DMS114 treated with DMSO at 0.1 percent for 48 hours (cell line): ENCODE measurements around the gene PIP5KL1.

Experiments used
- DNase-seq: peaks from one replicate; lab custom pipeline; 2025; ENCODE audit not compliant: unreplicated experiment; lab: John Stamatoyannopoulos, UW

PIP5KL1 gene

DNA sequence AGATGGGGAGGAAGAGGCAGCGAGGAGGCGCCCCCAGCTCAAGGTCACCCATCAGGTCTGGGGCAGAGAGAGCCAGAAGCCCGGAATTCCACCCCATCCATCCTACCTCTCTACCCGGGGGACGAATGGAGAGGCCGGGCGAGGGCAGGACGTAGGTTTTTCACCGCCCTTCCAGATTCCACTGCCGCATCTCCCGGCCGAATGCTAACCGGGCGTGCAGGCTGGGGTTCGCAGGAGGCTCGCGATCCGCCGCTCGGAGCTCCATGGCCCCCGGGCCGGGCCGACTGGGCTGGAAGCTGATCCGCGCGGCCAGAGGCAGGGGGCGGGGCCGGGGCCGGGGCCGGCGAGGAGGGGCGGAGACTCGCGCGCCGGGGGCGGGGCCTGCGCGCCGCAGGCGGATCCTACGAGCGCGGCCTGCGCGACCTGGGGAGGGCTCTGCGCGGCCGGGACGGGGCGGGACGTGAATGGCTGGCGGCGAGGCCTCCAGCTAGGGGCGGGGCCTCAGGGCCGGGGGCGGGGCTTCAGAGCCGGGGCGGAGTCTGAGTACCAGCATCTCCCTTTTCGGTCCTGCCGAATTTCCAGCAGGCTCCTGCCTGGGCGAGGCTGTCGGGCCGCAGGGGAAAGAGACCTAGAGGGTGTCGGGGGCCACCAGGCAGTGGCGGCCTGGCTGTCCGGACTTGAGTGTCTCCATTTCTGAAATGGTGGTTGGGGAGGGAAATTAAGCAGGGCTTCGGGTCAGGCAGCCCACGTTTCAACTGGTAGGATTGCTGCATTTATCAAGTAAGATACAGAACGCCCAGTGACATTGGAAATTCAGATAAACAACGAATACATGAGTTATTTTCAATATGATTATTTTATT is 13.6 kb downstream of the PIP5KL1 start, which contains the start of gene ST6GALNAC4:
Gene ST6GALNAC4, minus strand, starts transcription at position 322 of the 862 bp plus-strand sequence. CDS start 622 bp downstream, outside the sequence.
- peak; percentile 33 for DNase-seq

DNA sequence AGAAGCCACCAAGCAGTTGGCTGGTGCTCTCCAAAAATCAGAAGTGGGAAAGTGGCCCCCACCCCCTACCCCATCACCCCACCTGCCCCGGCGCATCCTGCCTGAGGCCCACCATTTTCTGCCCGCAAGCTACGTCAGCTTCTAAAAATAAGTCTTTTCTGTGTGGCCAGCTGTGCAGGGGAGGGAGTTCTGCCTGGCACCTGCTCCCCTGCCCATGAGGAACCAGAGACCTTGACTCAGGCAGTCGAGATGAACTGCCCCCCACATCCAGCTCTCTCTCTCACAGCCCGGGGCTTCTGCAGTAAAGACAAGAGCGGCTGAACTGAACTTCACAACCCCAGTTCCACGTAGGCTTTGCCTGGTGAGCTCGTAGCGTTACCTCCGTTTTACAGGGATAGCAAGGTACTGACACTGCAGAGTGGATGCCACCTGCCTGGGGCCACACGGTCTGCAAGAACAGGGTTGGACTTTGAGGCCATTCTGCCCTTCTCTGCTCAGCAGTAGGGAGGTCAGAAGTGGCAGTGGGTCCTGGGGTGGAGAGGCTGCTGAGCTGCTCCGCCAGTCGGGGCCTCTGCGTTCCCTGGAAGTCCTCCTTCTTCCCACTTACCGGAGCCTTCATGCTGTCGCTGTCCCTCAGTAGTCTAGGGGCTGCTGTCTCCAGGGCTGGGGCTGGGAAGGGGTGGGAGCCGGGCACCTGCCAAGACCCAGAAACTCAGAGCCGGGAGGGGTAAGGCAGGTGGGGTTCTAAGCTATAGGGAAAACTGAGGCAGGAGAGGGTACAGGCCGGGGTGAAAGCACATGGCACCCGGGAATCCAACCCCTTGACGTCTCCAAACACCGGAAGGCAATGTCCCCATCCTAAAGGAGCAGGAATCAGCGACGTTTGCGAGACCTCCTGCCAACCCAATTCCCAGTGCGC is 14.5 kb downstream of the PIP5KL1 start:
- DNase-seq, result no peak

DNA sequence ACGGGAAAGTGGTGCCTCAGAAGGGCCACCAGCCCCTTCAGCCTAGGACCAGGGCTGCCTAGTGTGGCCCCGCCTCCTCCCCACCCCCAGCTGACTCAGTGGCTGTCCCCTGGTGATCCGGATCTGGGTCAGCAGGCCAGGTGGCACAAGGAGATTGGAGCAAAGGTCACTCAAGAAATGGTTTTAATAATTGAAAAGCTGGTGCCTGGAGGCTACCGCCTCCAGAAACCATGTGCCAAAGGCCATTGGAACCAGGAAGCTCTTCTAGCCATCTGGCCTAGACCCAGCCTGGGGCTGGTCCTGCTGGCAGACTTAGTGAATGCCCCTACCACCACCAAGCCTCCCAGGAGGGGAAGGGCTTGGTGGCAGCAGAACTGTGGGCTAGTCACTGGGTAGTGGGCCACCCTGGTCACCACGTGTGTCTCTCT is 15.2 kb downstream of the PIP5KL1 start:
- DNase-seq, result no peak

DNA sequence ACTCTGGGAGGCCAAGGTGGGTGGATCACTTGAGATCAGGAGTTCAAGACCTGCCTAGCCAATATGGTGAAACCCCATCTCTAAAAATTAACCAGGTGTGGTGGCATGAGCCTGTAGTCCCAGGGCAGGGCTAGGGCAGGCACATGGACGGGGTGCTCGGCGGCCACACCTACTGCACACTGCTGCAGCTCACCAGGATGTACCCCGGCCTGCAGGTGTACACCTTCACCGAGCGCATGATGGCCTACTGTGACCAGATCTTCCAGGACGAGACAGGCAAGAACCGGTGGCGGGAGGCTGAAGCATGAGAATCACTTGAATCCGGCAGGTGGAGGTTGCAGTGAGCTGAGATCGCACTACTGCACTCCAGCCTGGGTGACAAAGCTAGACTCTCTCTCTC is 16.9 kb downstream of the PIP5KL1 start:
- DNase-seq, result no peak

DNA sequence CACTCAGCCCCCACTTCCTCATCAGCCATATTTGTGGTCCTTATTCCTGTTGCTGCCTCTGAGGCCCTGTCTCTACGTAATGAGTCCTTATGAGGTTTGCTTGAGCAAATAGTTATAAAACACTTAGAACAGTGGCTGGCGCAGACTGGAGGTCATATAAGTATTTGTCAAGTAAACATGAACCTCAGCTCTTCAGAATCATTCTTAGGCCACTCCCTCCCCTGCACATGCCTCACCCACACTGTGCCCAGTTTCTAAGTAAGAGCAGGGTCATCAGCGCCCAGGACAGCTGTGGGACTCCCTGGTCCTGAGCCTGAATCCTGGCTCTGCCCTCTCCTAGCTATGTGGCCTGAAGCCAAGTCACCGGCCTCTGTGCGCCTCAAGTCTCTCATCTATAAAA is 17.7 kb downstream of the PIP5KL1 start:
- DNase-seq, result no peak

DNA sequence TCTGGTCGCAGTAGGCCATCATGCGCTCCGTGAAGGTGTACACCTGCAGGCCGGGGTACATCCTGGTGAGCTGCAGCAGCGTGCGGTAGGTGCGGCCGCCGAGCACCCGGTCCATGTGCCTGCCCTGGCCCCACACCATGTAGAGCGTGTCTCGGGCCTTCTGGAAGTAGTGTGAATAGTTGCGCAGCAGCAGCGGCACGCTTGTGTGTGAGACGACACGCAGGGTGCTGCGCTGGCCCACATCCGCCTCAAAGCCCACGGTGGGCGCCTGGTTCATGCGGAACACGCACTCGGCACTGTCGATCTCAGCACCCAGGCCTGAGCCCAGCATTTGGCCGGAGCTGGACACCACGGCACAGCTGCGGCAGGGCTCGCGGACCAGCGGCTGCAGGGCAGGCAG is 18.3 kb downstream of the PIP5KL1 start:
- DNase-seq, result no peak

DNA sequence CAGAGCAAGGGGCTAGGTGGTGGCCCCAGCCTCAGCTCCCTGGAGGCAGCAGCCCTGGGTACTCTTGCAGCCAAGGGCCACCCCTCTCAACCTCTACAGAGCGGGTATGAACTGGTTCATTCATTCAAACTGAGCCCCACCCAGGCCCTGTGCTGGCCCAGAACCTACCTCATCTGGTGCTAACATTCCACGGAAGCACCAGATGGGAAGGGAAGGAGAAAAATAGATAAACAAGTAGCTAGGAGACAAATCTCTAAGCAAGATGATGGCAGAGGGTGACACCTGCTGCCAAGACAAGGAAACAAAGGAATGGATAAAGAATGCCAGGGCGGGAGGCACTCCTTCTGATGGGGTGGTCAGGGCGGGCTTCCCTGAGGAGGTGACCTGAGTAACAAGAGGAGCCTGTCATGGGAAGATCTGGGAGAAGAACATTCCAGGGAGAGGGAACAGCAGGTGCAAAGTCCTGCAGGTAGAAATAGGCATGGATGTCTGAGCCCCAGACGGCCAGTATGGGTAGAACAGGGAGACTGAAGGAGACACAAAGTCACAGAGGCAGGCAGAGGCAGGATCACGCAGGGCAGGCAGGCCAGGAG is 19.9 kb downstream of the PIP5KL1 start:
- no peak for DNase-seq

DNA sequence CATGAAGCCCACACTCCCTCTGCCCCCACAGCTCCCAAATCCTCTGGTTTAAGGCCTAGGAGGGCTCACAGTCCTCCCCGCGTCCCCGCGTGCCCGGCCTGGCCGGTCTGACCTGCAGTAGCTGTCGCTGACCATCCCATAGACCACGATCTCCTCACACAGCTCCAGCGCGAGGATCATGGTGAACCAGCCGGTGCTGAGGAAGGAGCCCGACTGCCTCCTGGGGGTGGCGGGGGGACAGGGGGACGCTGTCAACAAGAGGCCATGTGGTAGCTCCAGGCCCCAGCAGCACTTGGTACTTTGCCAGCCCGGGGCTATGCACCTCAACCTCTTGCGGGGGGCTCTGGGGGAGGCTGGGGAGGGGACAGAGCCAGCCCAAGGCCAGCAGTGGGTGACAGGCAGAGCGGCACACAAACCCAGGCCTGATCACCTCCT is 20.7 kb downstream of the PIP5KL1 start:
- DNase-seq, result no peak

DNA sequence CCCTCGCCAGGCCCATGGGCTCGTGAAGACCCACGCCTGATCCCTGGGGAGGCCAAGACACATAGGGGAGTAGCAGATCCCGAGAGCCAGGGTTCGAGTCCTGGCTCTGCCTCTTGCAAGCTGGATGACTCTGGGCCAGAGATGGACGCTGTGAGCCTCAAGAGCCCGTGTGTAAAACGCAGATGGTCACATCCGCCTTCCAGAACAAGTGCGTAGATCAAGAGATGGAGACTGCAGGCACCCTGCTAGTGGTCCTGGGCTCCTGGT is 22.0 kb downstream of the PIP5KL1 start:
- DNase-seq, result no peak

DNA sequence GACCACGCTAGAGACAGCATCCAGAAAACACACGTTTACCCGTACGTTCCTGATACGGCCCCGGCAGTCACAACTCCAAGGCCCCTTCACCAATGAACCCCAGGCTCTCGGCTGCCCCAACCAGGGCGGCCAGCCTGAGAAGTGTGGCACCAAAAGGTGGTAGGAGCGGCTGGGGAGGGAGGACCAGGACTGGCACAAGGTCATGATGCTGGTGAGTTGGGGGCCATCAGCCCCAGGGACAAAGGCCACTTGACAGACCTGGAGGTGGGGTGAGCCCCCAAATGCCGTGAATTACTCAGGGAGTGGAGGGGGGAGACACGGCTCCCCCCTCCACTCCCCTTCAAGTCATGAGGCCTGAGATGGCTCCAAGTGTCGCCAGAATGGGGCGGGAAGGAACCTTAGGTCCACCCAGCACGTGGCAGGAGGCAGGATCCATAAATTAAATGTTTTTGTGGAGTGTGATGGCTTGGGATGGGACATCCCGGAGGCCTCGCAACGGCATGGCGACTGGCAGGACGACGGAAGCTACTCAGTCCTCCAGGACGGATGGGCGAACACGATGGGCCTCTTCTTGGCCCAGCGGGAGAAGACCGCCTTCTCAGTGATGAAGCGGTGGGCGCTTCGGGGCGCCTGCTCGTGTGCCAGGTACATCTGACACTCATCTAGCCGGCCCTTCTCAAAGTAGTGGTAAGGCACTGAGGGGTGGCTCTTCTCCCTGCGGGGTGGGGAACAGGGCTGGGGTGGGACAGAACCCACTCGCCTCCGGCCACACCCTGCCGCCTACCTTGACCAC is 22.5 kb downstream of the PIP5KL1 start:
- DNase-seq, result no peak

DNA sequence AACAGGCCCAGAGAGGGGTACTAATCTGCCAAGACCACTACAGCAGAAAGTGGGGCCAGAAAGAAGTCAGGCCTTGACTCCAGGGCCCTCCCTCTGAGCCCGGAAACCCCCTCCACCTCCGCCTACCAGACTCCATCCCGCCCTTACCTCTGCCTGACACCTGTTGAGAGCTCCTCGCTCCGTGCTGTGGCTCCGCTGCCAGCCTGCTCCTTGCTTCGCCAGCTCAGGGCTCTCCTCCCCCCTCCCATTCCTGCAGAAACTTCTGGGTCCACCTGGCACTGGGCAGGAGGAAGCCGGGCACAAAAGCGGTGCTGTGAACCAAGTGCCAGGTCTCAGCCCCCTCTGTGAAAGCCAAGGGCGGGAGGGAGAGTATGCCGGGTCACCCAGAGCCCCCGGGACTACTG is 24.8 kb downstream of the PIP5KL1 start:
- no peak for DNase-seq

DNA sequence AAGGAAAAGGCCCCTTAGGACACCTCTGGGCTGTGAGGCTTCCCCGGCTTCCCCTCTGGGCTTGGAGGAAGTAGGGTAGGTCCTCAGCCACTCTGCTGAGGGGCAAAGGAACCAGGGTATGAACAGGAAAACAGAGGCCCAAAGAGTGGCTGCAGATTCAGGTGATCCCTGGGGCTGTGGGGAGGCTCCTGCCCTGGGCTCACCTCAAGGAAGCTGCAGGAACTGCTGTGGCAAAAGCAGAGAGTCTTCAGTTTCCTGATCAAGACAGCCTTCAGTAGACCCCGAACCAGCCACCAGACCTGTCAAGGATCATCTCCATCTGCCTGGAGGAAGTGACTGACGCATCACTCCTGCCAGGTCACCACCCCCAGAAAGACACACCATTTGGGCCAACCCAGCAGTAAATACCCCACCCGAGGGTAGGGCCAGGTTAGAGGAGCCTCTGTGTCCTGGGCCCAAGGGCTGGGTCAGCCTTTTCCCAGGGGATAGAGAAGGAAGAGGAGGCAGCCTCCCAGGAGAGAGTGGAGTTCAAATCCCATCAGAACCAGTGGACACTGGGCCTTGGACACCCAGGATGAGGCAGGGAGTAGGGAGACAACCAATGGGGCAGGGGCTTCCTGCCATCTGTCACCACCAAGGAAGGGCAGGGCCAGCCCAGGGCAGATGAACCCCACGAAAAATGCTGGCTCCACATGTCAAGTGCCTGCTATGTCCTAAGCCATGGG is 25.4 kb downstream of the PIP5KL1 start:
- no peak for DNase-seq

DNA sequence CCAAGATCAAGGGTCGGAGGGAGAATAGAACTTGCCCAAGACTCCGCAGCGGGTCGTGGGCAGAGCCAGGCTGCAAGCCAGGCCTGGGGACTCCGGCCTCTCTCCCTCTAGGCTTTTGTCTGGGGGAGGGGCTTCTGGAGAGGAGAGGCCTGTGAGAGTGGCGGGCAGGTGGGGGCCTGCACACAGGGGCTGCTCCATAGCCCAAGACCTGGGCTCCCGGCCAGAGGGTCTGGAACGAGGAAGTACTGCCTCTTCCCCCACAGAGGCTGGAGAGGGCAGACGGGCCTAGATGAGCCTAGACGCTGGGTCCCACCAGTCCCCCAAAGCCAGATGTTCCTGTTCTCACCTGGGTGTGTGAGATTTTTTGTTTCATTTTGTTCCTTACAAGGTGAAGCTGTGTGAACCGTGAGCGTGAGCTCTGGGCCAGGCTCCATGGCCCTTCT is 26.0 kb downstream of the PIP5KL1 start:
- DNase-seq, result no peak

DNA sequence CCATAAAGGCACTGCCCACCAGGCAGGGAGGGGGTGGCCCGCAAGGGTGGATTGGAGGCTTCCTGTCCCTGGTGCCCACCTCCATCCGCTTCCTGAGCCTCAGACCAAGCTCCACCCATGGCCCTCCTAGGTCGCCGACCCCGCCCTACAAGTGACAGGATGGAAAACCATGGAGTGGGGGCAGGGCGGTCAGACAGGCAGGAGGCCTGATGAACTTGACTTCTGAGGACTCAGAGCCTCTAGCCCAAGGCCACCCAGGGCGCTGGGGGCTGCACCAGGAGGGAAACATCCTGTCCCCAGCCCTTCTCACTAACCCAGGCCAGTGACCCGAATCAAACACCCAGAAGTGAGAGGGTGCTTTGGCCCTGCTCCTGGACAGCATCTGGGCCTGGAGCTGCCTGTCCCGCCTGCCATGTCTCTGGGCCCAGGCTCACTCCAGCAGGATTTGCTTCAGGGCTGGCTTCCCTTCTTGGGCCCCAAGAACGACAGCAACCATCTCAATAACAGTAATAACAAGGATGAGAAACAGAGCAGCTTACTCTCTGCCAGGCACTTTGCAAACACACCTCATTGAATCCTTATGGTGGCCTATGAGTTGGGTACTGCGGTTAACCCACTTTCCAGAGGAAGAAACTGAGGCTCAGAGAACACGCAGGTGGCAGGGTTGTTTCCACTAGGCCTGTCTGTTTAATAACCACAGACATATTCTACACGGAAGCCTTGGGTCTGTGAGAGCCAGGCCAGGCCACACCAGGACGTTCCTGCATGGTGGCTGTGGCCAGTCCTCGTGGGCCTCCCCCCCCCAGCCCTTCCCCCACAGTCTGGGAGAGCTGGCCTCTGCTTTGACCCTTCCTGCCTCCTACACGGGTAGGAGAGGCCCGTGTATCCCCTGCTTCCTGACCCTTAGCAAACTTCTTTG is 26.8 kb downstream of the PIP5KL1 start:
- no peak for DNase-seq

DNA sequence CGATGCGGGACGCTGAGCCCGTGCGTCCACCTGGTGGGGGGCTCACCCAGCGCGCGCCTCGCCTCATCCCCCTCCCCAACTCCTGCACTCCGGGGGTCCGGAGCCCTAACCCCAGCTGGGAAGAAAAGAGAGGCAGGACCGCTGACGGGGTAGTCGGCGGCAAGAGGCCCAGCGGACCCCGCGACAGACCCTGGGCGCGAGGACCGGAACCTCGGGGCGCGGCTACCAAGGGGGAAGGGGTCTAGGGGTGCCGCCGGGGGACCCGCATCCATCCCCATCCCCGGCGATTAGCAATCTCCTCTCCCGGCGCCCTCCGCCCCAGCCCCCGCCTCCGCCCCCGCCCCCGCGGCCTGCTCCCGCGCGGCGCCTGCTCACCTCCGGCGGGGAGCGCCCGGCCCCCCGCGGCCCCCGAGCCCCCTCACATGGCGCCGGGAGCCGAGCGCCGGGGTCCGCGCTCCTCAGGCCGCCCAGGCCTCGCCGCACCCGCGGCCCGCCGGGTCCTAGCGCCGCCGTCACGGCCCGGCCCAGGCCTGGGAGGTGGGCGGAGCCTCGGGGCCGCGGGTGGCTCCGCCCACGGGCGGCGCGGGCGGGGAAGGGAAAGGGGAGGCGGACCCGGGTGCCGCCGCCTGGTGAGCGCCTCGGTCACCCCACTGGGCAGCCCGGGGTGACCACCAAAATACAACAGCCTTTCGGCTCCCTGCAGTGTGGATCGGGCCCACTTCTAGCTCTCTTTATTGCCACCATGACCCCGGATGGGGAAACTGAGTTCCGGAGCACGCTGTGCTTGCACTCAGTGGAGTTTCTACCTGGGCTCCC is 31.2 kb downstream of the PIP5KL1 start, which contains the start of gene ST6GALNAC6:
Gene ST6GALNAC6, minus strand, starts transcription at position 476 of the 816 bp plus-strand sequence. CDS start 1,622 bp downstream, outside the sequence.
- DNase-seq, result no peak

DNA sequence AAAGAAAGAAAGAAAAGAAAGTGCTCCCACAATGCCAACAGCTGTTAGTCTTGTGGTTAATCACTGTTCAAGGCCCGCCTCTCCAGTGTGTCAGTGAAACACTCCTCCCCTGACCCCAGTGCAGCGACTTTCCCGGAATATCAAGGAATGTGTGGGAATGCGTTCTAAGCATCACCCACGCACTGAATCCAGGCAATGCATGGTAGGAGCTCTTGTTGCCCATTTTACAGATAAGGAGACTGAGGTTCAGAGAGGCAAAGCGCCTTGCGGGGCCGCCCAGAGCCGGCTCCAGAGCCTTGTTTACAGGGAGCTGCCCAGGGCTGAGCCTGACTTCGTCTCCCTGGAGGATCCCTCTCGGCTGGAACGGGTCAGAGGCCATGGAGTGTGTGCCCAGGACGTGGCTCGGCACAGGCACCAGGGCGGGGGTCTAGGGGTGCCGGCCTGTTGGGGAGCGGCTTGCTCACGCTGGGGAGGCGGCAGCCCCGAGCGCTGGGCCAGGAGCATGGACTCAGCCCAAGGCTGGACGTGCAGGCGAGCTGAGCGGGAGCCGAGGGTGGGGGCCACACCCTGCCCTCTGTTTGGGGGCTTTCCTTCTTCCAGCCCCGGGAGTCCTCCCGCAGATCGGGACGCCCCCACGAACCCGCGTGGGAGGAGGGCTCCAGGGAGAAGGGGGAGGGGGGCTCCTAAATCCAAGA is 32.0 kb downstream of the PIP5KL1 start:
- DNase-seq, result no peak

DNA sequence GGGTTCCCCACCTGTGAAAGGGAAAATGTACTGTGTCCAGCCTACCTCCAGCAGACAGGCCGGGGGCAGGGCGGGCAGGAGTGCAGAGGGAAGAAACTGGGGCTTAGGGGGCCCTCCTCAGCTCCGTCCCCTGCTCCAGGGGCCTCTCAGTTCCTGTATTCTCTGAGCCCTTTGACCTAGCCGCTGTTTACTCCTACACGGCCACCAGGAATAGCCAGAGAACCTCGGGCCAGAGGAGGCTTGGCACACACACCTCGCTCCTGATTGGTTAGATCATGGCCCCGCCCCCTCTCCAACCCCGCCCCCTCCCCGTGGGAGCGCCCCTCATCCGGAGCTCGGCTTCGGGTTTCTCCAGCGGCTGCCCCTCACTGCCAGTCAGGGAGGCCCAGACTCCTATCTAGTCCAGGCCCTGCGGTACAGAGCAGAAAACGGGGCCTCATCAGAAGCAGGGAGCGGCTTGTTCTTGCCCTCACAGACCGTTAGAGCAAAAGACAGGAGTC is 33.3 kb downstream of the PIP5KL1 start:
- peak; percentile 16 for DNase-seq
